GM19023 (cell line): ENCODE measurements around the gene LRRC74A.

Experiments
- ATAC-seq: cut with Tn5 transposase; IDR thresholded peaks from one replicate; pipeline ENCODE4 v1.9.1; 2021; ENCODE audit warnings: mild to moderate bottlenecking, moderate library complexity; ENCODE audit not compliant: unreplicated experiment

Gene LRRC74A

DNA sequence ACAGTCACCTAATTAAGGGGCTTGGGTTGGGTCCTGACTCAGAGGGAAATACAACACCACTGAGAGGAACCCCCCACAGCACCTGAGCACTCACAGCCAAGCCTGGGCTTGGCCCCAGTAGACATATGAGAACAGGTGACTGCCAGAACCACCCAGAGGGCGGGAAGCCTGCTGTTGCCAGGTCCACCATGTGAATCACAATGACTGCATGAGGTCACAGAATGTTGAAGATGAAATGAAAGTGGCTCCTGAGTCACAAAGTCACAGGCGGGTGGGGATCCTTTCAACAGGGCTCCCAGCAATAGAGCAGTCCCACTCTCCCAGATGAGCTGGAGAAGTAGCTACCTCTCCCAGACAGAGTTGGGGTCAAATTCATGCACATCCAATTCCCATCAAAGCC is at the start of gene LRRC74A:
Gene LRRC74A, plus strand, starts transcription at position 287 of the 400 bp plus-strand sequence. CDS start 290 bp downstream, outside the sequence.
- ATAC-seq = no peak

DNA sequence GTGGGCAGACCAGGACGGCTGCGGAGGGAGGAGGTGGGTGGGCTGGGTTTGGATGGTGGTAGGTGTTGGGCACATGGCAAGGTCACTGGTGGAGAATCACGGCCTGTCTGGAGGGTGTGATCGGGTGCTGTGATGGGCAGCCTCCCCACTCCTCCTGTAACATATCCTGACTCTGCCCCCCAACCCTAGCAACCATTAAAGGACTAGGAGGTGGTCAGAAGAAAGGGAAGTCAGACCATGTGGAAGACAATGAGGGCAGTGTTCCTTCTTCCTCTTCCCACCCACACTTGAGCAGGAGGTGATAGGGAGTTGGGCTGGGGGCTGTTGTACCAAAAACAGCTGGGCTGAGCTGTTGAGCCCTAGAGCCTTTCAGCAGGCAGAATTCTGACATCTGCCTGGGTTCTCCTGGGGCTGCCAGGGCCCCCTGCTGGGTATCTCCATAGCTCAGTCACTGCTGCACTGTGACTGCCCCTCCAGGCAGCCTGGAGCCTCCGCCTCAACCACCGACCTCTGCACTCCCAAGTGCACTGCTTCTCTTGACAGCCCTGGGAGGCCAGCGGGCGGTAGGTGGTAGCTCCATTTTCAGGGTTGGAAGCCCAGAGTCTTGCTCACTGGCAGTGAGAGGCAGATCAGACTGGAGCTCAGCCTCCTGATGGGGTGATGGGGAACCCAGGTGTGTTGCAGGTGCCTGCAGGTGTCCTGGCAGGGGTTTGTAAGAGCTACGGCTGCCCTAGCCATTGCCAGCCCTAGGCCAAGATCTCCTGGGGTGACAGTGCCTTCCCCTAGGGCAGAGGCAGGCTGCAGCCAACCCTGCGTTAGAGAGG is 49.6 kb upstream of the LRRC74A start:
- ATAC-seq = no peak

DNA sequence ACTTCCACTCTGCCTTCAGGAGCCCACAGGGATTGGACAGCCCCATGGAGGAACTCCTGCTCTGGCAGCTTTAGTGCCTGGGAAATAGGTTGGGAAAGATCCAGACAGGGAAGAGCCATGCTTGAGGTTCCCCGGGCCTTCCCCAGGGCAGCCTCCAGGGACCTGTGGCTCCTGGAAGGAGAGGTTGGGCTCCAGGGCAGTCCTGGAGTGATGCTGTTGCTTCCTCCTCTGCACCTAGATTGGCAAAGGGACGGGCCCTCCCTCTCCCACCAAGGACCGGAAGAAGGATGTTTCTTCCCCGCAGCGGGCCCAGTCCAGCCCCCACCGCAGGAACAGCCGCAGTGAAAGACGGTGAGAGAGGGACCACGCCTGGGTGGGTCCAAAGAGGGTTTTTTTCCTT is 48.5 kb upstream of the LRRC74A start:
- ATAC-seq = no peak

DNA sequence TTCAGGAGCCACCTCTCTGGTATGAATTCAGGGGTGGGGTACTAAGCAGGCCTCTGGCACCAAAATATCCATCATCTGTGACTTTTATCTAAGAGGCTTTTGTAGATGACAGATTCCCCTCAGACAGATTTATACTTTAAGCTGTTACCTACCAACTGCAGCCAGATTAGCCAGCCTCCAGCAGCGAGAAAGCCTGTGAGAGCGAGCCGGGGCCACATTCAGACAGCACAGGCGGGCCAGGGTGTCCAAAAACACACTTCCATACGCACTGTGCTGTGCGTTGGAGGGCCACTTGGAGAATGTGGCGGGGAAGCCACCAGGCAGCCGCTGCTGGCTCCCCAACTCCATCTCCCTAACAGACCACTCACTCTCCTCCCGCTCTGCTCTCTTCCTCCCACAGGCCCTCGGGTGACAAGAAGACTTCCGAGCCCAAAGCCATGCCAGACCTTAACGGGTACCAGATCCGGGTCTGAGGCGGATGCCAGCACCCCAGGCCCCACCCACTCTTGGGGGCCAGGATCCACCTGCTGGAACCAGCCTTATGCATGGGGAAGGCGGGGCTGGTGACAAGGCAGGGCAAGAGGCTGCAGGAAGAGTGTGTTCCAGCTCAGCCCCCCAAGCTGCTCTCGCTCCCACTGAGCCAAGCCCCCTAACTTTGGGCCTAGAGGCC is 47.5 kb upstream of the LRRC74A start:
- no peak for ATAC-seq

DNA sequence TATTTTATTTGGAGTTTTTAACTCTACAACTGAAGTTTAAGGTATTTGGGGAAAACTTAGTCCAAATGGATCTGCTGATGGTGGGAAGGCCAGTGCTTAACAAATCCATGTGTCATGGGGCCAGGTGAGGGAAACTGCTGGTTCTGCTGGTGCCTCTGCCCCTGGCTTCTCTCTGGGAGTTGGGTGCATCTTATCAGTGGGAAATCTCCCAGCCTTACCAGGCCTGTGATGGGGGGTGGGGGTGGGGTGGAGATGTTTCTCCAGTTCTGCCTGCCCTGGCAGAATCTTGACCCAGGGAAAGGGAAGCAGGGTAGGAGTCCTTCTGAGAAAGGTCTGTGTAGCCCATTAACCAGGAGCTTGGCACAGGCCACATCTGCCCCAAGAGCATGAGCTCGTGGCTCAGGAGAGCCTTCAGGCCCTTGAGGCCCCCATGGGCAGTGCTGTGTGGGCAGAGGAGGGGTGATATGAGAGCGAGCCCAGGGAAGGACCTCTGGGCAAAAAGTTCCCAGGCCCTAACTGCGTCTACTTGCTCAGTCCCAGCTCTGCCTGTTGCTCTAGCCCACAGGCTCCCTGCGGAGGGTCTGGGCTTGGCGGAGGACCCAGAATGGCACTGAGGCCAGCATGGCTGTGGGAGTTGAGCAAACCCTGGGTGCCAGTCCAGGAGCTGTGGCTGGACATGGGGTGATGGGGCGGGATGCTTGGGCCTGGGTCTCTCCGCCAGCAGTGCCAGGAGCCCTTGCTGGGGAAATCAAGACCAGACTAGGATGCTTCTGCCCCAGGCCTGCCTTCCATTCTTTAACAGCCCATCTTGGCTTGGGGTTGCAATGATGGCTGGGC is 46.8 kb upstream of the LRRC74A start:
- no peak for ATAC-seq

DNA sequence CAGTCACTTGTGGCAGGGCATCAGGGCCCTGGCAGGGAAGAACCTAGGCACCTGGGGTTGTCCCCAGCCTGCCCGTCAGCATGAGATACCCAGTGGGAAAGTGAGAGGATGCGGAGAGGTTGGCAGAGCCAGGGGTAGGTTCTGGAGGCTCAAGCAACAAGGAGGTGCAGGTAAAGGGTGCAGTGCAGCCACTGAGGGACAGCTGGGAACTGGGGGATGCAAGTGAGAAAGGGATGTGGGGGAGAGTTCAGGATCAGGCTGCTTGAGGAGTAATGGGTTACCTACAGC is 46.2 kb upstream of the LRRC74A start:
- no peak for ATAC-seq

DNA sequence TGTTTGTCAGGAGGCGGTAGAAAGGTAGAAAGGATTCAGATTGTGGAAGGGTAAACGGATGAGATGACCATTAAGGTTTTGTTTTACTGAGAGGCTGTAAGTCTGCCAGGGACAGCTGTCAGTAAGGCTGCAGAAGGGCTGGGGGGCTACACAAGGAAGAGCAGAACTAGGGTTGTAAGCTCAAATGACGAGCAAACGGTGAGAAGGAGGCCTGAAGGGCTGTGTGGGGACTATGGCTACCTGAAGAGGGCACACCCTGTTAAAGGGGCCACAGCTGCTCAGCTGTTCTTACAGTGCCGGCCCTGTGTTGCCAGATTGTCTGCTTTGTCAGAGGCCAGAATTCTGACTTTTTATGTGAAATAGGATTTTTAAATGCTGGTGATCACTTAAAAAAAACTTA is 45.8 kb upstream of the LRRC74A start:
- ATAC-seq = no peak

DNA sequence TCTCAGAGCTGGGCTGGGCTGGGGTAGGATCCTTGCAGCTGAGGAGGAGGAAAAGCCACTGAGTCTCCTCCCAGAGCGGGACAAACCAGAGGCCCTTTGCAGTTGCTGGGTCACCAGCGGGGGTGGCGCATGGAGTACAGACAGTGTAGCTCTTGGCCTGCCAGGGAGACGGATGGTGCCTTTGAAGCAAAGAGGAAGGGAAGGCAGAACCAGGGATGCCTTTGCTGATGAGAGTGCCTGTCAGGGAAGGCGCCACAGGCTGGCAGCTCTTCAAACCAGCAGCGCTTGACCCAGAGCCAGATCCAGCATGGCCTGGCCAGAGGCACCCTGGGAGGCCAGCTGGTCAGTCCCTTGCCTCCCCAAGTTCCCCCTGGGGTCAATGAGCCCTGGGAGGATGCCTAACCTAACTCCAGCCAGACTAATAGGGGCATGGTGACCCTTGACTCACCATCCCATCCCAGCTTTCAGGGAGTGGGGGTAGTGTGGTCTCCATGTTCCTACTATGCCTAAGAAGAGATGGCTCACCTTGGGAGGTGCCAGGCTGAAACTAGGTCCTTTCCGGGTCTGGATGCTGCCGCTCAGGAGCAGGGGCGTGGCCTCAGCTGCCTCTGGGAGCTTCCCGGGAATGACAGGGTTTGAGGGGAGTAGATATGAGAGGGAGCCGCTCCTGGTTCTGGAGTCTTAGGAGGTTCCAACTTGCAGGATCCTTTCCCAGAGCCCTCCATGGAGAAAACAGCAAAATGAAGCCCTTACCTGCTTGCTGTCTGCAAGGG is 45.1 kb upstream of the LRRC74A start:
- no peak for ATAC-seq

DNA sequence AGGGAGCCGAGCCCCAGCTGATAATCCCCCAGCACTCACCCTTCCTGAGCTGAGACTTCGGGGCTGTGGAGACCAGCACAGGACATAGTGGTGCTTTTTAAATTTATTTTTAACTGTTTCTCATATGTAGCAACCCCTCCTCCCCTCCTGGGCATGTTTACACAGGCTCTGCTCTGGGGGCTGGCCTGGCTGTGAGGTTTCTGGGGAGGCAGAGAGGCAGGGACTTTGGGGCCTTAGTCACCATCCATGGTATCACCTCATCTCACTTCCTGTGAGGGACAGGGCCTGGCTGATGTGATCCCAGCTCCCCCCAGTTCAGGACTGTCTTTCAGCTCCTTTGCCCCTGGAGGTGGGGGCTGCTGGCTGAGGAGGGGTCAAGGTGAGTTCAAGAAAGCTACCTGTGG is 44.6 kb upstream of the LRRC74A start:
- ATAC-seq = no peak

DNA sequence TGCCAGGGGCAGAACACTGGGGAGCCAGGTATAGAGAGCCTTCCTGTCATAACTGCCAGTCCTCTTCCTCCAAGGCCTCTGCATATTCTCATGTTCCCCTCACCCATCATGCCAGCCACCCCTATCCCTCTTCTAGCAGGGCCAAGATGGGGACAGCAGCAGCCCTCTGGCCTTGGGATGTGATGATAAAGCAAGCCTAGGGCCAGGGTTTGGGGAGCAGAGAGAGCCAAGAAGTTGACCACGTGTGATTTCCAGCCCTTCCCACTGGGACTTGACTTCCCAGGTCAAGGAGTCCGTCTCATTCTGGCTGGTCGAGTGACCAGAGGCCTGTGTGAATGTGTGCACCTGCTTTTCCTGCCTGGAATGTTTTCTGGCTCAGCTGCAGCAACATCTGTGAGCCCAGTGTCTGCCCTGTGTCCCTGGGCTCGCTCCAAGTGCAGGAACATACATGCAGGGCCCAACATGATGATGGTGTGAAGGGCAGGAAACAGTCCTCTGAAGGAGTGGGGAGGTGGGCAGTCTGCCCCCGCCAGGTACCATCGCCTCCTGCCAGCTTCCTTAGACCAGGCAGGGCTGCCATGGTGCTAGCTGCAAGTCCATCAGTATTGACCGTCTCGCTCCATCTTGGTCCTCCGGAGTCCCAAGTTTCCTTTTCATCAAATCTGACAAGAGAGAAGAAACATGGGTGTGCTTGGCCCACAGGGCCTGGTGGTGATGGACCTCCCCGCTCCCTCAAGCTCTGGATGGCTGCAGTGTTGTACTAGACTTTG is 43.9 kb upstream of the LRRC74A start:
- ATAC-seq = no peak

DNA sequence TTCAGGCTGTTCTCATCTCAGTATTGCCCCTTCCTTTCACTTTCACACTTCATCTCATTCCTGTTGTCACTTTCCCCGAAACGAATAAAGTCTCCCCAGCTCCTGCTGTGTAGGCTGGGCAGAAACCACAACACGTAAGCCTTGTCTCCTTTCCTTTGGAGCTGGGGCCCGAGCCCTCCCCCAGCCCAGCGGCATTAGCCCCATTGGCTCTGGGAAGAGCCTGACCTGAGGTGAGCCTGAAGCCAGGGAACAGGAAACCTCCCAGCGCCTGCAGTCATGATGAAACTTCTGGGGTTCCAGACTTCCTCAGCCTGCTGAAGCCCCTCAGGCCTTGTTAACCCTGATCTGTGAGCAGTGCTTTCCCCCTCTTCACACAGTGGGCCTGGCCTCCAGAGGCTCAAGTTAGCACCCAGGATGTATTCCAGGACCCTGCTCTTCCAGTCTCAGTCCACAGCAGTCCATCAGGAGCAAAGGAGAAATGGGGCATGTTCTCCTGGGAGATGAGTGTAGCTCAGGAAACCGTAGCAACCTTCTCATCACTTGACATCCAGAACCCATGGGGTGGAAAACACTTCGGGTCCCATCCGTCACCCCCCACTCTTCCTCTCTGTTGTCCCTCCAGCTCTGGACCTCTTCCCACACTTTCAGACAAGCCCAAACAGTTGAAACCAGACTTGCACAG is 43.2 kb upstream of the LRRC74A start:
- ATAC-seq = no peak

DNA sequence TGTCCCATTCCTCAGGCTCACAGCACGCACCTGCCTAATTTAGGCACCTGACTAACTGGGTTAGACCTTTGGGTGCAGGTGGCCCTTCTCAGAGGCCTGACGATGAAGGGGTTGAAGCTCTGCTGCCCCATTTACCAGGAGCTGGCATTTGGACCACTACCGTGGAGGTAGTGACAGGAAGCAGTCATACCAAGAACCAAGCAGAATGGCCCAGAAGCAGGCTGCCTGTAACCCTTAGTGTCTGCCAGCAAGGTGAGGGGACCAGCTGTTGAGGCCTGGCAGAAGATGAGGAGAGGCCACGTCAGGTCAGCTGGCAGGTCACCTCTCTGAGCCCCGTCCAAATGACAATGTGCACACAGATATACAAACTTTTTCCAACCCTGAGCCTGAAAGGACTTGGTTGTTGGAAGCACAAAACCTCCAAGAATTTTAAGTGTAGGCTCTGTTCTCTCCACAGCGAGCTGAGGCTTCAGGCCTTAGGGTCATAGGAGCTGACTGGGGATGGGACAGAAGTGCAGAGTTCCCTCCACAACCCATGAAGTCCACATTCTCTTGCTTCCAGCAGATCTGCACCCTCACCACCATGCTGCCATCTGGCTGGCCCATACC is 41.8 kb upstream of the LRRC74A start:
- ATAC-seq = no peak

DNA sequence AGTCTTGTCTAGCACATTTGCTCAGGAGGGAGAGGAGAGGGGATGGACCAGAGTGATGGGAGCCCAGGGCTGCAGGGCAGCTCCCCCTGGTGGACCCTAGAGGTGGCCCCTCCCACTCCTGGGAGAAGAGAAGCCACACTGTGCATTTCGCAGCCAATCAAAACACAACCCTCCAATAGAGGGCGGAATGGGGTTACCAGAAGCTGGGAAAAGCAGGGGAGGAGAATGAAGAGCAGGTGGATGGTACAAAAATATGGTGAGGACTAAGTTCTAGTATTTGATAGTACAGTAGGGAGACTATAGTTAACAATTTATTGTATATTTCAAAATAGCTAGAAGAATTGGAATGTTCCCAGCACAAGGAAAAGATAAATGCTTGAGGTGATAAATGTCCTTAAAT is 41.3 kb upstream of the LRRC74A start:
- no peak for ATAC-seq

DNA sequence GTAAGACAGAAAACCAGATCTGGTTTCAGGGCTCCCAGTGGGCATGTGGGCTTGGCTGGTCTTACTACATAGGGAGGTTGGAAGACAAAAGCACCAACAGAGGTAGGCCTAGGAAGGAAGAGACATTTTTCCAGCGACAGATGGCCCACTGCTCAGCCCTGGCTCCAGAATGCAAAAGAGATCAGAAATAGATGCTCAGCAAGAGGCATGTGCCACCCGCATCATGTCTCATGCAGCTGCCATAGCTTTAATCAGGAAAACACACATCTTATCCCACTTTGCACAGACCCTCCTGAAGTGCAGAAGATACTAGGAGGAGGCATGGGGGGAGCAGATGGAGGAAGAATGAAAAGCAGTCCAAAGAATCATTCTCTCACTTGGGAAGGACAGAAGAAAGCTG is 39.6 kb upstream of the LRRC74A start:
- ATAC-seq = no peak

DNA sequence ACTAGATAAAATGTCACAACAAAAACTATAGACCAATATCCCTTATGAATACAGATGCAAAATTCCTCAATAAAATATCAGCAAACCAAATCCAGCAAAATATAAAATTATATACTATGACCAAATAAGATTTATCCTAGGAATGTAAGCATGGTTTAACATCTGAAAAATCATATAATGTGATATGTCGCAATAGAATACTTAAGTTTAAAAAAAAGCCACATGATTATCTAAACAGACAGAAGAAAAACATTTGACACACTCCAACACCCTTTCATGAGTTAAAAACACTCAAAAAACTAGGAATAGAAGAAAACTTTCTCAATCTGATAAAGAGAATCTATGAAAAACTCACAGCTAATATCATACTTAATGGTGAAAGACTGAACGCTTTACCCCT is 33.8 kb upstream of the LRRC74A start:
- no peak for ATAC-seq

DNA sequence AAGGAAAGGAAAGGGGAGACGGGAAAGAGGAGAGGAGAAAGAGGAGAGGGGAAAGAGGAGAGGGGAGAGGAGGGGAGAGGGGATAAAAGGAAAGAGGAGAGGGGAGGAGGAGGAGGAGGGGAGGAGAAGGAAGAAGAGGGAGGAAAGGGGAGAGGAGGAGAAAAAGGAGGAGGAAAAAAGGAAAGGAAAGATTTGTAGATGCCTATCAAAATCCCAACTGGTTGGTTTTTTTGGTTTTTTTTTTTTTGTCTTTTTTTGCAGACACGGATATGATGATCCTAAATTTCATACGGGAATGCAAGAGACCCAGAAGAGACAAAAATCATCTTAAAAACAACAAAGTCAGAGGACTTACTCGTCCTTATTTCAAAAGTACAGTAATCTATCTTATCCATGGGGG is 32.9 kb upstream of the LRRC74A start:
- no peak for ATAC-seq

DNA sequence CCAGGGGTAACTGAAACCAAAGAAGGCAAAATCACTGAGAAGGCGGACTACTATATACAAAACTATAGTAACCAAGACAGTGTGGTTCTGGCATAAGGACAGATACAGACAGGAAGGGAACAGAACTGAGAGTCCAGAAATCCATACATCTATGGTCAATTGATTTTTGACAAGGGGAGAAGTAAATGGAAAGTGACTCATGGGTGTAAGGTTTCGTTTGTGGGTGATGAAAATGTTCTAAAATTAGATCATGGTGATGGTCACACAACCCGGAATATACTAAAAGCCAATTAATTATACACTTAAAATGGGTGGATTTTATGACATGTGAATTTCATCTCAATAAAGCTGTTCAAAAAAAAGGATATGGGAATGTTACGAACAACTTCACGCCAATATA is 32.3 kb upstream of the LRRC74A start:
- no peak for ATAC-seq

DNA sequence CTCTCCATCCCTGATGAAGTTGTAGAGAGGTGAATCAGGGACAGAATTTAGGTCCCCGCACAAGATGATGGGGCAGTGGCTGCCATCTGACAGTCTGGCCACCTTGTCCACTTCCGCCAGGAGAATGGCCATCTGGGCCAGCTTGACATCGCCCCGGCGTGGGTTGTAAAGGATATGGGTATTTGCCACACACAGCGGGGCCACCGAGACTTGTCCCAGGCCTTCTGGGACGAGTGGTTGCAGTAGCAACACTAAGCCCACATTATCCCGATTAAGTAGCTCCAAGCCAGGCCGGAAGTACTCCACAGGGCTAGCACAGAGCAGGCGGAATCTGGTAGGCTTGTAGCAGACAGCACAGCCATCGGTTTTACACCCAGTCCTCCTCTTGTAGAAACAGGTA is 19.8 kb upstream of the LRRC74A start:
- ATAC-seq = no peak

DNA sequence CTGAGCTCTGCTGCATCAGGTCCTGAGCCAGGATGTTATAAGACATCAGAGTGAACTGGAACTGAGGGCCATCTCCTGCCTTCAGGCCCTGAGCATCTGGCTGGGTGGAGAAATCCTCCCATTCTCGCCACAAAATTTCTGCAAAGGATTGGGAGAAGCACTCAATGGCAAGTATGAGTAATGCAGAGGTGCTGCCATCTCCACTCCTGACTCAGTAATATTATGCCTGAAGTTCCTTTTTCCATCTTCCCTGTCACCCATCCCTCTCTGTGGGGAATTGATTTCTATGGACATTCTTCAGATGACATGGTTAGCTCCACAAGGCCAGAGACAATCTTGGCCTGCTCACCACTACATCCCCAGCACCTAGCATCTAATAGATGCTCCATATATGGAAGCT is 18.2 kb upstream of the LRRC74A start:
- no peak for ATAC-seq
